DMS153 (cell line): ENCODE measurements around the gene APBB1.

ENCODE experiments used
- DNase-seq: peaks from one replicate; lab custom pipeline; 2025; lab: John Stamatoyannopoulos, UW

APBB1 gene

GRCh38 chr11:6419009-6419631 is at the start of gene APBB1:
APBB1 (minus strand) TSS chr11:6419094; CDS start chr11:6411347, 7,747 bp downstream.
- no peak for DNase-seq

GRCh38 chr11:6459099-6459450 is 40.2 kb upstream of the APBB1 start:
- no peak for DNase-seq

GRCh38 chr11:6458352-6459098 is 39.6 kb upstream of the APBB1 start:
- no peak for DNase-seq

GRCh38 chr11:6457581-6458320 is 38.9 kb upstream of the APBB1 start:
- DNase-seq, result no peak

GRCh38 chr11:6456361-6457073 is 37.6 kb upstream of the APBB1 start:
- DNase-seq, result no peak

GRCh38 chr11:6455070-6455469 is 36.2 kb upstream of the APBB1 start:
- no peak for DNase-seq

GRCh38 chr11:6453152-6453551 is 34.3 kb upstream of the APBB1 start:
- DNase-seq, result no peak

GRCh38 chr11:6452219-6452618 is 33.3 kb upstream of the APBB1 start:
- no peak for DNase-seq

GRCh38 chr11:6448574-6448973 is 29.7 kb upstream of the APBB1 start:
- no peak for DNase-seq

- DNase-seq, result no peak
Measured at GRCh38 chr11:6443269-6444003, 24.5 kb upstream of the APBB1 start.

GRCh38 chr11:6442441-6442840 is 23.5 kb upstream of the APBB1 start:
- DNase-seq, result no peak

- DNase-seq, result no peak
Measured at GRCh38 chr11:6440906-6441358, 22.0 kb upstream of the APBB1 start, which contains the start of gene HPX. HPX (minus strand) TSS chr11:6440987; CDS start chr11:6440963, 24 bp downstream.

GRCh38 chr11:6438979-6439571 is 20.2 kb upstream of the APBB1 start:
- DNase-seq, result peak; percentile 78

GRCh38 chr11:6437993-6438392 is 19.1 kb upstream of the APBB1 start:
- no peak for DNase-seq

- no peak for DNase-seq
Measured at GRCh38 chr11:6437423-6437822, 18.5 kb upstream of the APBB1 start.

- DNase-seq, result no peak
Measured at GRCh38 chr11:6433998-6434660, 15.2 kb upstream of the APBB1 start.

- DNase-seq, result no peak
Measured at GRCh38 chr11:6431861-6432260, 13.0 kb upstream of the APBB1 start.

GRCh38 chr11:6427516-6427915 is 8.6 kb upstream of the APBB1 start:
- no peak for DNase-seq

- DNase-seq, result no peak
Measured at GRCh38 chr11:6420677-6421076, 1.8 kb upstream of the APBB1 start.

GRCh38 chr11:6418557-6419008 is 311 bp downstream of the APBB1 start:
- no peak for DNase-seq
